SK-N-SH treated with all-trans-retinoic acid at 6 μM for 48 hours (cell line): ENCODE measurements around the gene NPAS3.

Source experiments
- ATAC-seq: fragments of 200-7000 bp; cut with Tn5 transposase; 3 replicates; pipeline ENCODE4 v1.9.1; 2020; ENCODE audit warnings: mild to moderate bottlenecking, moderate library complexity
- BACH2 ChIP-seq: fragments of 250-450 bp; sonication (Bioruptor Pico); IDR thresholded peaks from 2 replicates; pipeline ENCODE4 v1.9.0; 2021; ENCODE audit warnings: mild to moderate bottlenecking, borderline replicate concordance
- CREB5 ChIP-seq: fragments of 250-450 bp; sonication (Bioruptor Pico); IDR thresholded peaks from 2 replicates; pipeline ENCODE4 v1.5.1; 2020; ENCODE audit warnings: low read depth, mild to moderate bottlenecking, moderate library complexity
- CSDC2 ChIP-seq: fragments of 250-450 bp; sonication (Bioruptor Pico); IDR thresholded peaks from 2 replicates; pipeline ENCODE4 v1.5.0; 2020; ENCODE audit warnings: mild to moderate bottlenecking, moderate library complexity
- ESRRG ChIP-seq: fragments of 250-450 bp; sonication (Bioruptor Pico); IDR thresholded peaks from 2 replicates; pipeline ENCODE4 v1.6.1; 2021; ENCODE audit warnings: mild to moderate bottlenecking
- GLIS3 ChIP-seq: fragments of 250-450 bp; sonication (Bioruptor Pico); IDR thresholded peaks from 2 replicates; pipeline ENCODE4 v1.5.0; 2020; ENCODE audit warnings: mild to moderate bottlenecking, moderate library complexity
- ISL1 ChIP-seq: fragments of 250-450 bp; sonication (Bioruptor Pico); IDR thresholded peaks from 2 replicates; pipeline ENCODE4 v2.1.2; 2022; ENCODE audit warnings: mild to moderate bottlenecking, moderate library complexity
- OSR1 ChIP-seq: fragments of 250-450 bp; sonication (Bioruptor Pico); IDR thresholded peaks from 2 replicates; pipeline ENCODE4 v1.8.0; 2022; ENCODE audit warnings: moderate library complexity, mild to moderate bottlenecking, inconsistent platforms
- PATZ1 ChIP-seq: fragments of 250-450 bp; sonication (Bioruptor Pico); IDR thresholded peaks from 2 replicates; pipeline ENCODE4 v1.8.0; 2020; ENCODE audit warnings: mild to moderate bottlenecking, moderate library complexity, borderline replicate concordance
- PPARA ChIP-seq: fragments of 250-450 bp; sonication (Bioruptor Pico); IDR thresholded peaks from 2 replicates; pipeline ENCODE4 v1.5.0; 2020; ENCODE audit warnings: mild to moderate bottlenecking, borderline replicate concordance
- SNAI2 ChIP-seq: fragments of 250-450 bp; sonication (Bioruptor Pico); IDR thresholded peaks from 2 replicates; pipeline ENCODE4 v1.5.0; 2020; ENCODE audit warnings: mild to moderate bottlenecking, moderate library complexity
- TCF4 ChIP-seq: fragments of 250-450 bp; sonication (Bioruptor Pico); IDR thresholded peaks from 2 replicates; pipeline ENCODE4 v1.8.0; 2021; ENCODE audit warnings: mild to moderate bottlenecking, moderate library complexity, borderline replicate concordance
- TOX ChIP-seq: fragments of 250-450 bp; sonication (Bioruptor Pico); IDR thresholded peaks from 2 replicates; pipeline ENCODE4 v1.8.0; 2021; ENCODE audit warnings: mild to moderate bottlenecking, moderate library complexity, borderline replicate concordance
- ZC3H10 ChIP-seq: fragments of 250-450 bp; sonication (Bioruptor Pico); IDR thresholded peaks from 2 replicates; pipeline ENCODE4 v1.5.1; 2021; ENCODE audit warnings: mild to moderate bottlenecking, moderate library complexity
- ZNF565 ChIP-seq: fragments of 450-650 bp; formaldehyde crosslinking; conservative IDR thresholded peaks from 2 replicates; pipeline ENCODE4 v1.5.0; 2020; ENCODE audit warnings: low read depth, mild to moderate bottlenecking, moderate library complexity
- ZNF8 ChIP-seq: fragments of 450-650 bp; formaldehyde crosslinking; IDR thresholded peaks from 2 replicates; pipeline ENCODE4 v1.5.0; 2020; ENCODE audit warnings: mild to moderate bottlenecking, moderate library complexity
- TF ChIP-seq, protein P1 (sequence below): fragments of 250-450 bp; sonication (Bioruptor Pico); IDR thresholded peaks from 2 replicates; pipeline ENCODE4 v1.5.0; 2020; ENCODE audit warnings: mild to moderate bottlenecking, moderate library complexity
- TF ChIP-seq, protein P2 (sequence below): fragments of 250-450 bp; sonication (Bioruptor Pico); IDR thresholded peaks from 2 replicates; pipeline ENCODE4 v1.5.1; 2021; ENCODE audit warnings: mild to moderate bottlenecking, moderate library complexity

NPAS3 gene

GRCh38 chr14:33707716-33708115, 769.0 kb downstream of the NPAS3 start (continued):
- TF ChIP-seq, protein P1, sequence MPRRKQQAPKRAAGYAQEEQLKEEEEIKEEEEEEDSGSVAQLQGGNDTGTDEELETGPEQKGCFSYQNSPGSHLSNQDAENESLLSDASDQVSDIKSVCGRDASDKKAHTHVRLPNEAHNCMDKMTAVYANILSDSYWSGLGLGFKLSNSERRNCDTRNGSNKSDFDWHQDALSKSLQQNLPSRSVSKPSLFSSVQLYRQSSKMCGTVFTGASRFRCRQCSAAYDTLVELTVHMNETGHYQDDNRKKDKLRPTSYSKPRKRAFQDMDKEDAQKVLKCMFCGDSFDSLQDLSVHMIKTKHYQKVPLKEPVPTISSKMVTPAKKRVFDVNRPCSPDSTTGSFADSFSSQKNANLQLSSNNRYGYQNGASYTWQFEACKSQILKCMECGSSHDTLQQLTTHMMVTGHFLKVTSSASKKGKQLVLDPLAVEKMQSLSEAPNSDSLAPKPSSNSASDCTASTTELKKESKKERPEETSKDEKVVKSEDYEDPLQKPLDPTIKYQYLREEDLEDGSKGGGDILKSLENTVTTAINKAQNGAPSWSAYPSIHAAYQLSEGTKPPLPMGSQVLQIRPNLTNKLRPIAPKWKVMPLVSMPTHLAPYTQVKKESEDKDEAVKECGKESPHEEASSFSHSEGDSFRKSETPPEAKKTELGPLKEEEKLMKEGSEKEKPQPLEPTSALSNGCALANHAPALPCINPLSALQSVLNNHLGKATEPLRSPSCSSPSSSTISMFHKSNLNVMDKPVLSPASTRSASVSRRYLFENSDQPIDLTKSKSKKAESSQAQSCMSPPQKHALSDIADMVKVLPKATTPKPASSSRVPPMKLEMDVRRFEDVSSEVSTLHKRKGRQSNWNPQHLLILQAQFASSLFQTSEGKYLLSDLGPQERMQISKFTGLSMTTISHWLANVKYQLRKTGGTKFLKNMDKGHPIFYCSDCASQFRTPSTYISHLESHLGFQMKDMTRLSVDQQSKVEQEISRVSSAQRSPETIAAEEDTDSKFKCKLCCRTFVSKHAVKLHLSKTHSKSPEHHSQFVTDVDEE (CRISPR knock-in tag): no peak

DNA sequence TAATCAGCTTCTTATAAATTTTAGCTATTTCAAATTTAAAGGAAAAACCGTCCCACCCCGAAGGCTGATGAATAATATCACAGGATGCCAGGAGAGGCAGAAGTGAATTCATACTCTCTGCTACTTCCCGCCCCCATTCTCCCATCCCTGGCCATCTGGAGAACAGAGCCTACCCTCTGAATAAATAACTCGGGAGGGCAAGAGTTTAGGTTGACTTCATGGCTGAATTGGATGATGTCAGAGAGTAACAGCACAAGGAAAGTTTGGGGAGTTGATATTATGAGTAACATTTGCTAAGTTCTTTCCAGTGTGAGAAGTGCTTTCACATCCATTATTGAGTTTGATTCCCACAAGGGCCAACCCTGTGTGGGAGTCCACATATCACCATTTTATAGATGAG, 770.6 kb downstream of the NPAS3 start:
- no peak for ATAC-seq
- TF ChIP-seq GLIS3 (CRISPR knock-in tag): no peak

- ATAC-seq: no peak
- no peak for TF ChIP-seq ZNF8 (CRISPR knock-in tag)
Measured at GRCh38 chr14:33709711-33710110, 771.0 kb downstream of the NPAS3 start.

DNA sequence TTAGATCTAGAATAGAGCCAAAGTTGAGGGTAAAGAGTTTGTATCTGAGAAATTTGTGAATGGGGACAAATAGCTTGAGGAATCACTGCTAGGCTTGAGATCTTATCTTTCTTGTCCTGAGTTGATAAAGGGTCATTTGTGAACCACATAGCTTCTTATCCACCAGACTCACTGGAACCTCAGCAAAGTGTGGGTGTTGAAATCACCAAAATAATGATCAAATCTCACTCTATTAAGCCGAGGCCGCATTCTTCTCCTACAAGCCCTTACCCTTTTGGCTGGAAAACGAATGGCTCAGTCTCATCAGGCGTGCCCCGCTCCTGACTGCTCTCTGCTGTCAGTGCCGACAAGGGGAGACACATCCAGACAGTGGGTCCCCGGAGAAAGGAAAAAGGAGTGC, 771.6 kb downstream of the NPAS3 start:
- TF ChIP-seq ISL1 (0 out of 2 replicates have a peak, but pooled peaks have one; percentile 16), BACH2 (CRISPR knock-in tag) (no peak)
- TF ChIP-seq, all 23 proteins: peak for 1
- no peak for ATAC-seq

- no peak for ATAC-seq
- no peak for TF ChIP-seq PATZ1 (CRISPR knock-in tag)
- TF ChIP-seq PPARA (CRISPR knock-in tag): no peak
- no peak for TF ChIP-seq SNAI2
- no peak for TF ChIP-seq CSDC2 (CRISPR knock-in tag)
- no peak for TF ChIP-seq CREB5 (CRISPR knock-in tag)
- no peak for TF ChIP-seq GLIS3 (CRISPR knock-in tag)
- TF ChIP-seq ZNF565 (CRISPR knock-in tag): no peak
- TF ChIP-seq ZC3H10 (CRISPR knock-in tag): no peak
- TF ChIP-seq ESRRG: no peak
- no peak for TF ChIP-seq ISL1
- TF ChIP-seq TOX (CRISPR knock-in tag): no peak
- no peak for TF ChIP-seq TCF4 (CRISPR knock-in tag)
- no peak for TF ChIP-seq OSR1 (CRISPR knock-in tag)
- TF ChIP-seq, protein P1 (CRISPR knock-in tag): no peak
- TF ChIP-seq, protein P2, sequence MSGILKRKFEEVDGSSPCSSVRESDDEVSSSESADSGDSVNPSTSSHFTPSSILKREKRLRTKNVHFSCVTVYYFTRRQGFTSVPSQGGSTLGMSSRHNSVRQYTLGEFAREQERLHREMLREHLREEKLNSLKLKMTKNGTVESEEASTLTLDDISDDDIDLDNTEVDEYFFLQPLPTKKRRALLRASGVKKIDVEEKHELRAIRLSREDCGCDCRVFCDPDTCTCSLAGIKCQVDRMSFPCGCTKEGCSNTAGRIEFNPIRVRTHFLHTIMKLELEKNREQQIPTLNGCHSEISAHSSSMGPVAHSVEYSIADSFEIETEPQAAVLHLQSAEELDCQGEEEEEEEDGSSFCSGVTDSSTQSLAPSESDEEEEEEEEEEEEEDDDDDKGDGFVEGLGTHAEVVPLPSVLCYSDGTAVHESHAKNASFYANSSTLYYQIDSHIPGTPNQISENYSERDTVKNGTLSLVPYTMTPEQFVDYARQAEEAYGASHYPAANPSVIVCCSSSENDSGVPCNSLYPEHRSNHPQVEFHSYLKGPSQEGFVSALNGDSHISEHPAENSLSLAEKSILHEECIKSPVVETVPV: no peak
Measured at GRCh38 chr14:33711194-33711593, 772.5 kb downstream of the NPAS3 start.
